Measurements from ENCODE around the gene FAM110D.

The FAM110D gene

DNA sequence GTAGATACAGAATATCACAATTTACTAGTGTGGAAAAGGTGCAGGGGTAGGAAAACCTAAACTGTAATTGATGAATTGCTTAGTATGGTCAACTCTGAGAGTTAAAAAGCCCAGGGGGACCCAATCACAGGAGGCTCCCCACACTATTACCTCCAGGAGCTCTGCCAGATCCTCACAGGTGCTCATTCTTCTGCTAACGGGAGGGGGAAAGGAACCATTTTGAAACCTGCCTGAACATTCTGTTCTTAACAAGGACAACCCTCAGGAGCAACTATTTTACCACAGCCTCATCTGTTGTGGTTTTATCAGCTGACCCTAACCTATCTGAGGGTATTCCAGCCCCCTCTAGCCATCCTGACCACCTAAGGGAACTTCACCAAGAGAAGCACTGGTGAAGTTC is 28.2 kb upstream of the FAM110D start:
- DNase-seq = no peak

DNA sequence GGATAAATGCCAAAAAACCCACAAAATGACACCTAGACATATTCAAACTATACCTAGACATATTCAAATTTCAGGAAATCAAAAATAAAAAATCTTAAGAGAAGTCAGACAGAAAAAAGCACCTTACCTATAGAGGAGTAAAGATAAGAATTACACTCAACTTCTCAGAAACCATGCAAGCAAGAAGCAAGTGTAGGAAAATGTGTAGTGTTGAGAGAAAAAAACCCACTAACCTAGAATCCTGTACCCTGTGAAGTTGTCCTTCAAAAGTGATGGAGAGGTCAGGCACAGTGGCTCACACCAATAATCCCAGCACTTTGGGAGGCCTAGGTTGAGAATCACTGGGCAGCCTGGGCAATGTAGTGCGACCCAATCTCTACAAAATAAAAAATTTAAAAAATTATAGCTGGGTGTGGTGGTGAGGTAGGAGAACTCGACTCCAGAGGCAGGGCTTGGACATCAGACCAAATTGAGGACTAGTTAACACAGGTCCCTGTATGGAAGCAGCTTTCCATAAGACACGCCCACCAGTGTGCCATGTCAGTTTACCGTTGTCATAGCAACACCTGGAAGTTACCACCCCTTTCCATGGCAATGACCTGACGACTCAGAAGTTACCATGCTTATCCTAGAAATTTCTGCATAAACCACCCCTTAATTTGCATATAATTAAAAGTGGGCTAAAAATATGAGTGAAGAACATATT is 26.6 kb upstream of the FAM110D start:
- DNase-seq = no peak

DNA sequence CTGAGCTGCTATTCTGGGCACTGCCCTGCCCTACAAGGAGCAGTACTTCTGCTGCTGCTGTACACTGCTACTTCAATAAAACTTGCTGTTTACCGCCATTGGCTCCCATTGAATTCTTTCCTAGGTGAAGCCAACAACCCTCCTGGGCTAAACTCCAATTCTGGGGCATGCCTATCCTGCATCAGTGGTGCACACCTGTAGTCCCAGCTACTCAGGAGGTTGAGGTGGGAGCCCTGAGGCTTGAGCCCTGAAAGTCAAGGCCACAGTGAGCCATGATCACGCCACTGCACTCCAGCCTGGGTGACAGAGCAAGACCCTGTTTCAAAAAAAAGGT is 26.1 kb upstream of the FAM110D start:
- no peak for DNase-seq

DNA sequence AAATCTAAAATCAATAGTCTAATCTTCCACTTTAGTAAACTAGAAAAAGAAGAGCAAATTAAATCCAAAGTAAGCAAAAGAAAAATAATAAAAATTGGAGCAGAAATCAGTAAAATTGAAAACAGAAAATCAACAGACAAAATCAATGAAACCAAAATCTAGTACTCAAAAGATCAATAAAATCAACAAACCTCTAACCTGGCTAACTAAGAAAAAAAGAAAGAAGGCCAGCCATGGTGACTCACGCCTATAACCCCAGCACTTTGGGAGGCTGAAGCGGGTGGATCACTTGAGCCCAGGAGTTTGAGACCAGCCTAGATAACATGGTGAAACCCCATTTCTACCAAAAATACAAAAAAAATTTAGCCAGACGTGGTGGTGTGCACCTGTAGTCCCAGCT is 24.4 kb upstream of the FAM110D start:
- no peak for DNase-seq

DNA sequence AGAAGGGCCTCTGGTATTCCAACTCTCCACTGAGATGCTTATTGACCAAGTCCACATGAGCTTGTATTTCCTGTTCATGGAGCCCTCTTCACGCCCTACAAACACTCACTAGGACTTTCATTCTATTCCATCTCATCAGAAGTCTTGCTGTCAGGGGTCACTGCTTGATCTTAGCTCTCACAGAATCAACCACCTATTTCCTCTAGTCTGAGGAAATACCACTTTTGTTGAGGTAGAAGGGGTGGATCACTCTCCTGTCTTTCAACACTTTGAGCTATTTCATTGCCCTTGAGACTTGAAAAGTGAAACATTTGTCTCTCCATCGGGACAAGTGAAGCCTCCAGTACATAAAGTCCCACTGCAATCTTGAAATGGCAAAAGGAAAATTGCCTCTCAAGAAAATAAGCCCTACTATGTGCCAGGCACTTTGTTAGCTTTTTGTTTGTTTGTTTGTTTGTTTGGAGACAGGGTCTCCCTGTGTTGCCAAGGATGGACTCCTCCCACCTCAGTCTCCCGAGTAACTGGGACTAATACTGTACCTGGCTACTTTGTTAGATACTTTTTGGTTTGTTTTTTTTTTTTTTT is 19.8 kb upstream of the FAM110D start:
- no peak for DNase-seq

DNA sequence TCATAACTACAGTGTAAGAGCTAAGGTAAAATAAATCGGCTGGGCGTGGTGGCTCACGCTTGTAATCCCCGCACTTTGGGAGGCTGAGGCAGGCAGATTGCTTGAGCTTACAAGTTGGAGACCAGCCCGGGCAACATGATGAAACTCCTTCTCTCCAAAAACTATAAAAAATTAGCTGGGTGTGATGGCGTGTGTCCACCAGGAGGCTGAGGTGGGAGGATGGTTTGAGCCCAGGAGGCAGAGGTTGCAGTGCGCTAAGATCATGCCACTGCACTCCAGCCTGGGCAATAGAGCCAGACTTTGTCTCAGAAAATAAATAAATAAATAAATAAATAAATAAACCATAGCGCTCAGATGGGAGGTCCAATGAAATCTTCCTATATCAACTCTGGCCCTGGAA is 16.7 kb upstream of the FAM110D start:
- DNase-seq = no peak

DNA sequence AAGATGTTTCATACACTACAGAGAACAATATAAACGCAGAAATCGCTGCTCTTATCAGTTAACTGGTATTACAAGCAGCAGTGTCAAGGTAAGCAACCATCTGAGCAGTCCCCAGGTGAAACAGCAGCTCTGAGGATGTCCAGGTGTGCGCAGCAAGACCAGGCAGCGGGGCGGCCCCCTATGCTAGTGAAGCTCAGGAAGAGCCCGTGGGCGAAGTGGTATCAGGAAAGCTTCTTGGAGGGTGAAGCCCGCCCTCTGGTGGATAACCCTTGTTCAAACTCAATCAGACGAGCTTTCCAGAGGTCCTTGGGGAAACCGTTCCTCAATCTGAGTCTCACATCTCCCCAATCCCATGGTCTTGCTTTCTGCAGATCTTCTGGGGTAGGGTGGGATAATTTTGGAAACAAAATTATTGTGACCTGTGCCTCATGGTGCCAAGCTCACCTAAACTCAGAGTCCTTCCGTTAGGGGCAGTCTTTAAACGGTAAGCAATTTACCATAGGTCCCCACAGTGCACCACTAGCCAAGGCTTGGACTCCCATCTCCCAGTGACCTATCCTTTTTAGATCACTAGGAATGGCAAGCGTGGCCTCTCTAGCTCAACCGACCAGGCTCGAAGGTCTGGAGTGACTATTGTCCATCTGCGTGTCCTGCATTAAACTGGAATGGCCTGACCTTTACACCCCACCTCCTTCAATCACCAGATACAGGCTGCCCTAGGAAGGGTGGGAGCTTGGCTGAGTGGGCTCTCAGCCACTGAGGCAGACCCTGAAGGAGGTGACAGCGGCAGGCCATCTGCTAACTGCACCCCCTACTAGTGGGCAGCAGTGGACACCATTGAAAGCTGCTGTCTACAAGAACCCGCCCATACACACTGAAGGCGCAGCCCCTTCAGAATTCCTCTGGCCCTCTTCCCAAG is 13.6 kb upstream of the FAM110D start:
- peak; percentile 62 to 67 for DNase-seq

DNA sequence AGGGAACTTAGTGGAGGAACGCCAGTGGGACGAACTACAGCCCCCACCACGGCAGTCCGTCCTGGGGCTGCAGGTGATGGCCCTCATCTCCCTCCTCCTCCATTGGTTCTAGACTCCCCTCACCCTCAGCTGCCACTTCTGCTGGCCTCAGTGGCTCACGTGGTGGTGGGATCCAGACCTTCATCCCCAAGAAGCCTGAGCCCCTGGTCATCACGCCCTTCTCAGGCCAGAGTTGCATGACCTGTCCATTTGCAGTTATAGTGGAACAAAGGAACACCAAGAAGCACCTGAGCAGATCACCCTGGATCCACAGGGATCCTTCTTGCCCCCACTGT is 13.0 kb upstream of the FAM110D start:
- no peak for DNase-seq

DNA sequence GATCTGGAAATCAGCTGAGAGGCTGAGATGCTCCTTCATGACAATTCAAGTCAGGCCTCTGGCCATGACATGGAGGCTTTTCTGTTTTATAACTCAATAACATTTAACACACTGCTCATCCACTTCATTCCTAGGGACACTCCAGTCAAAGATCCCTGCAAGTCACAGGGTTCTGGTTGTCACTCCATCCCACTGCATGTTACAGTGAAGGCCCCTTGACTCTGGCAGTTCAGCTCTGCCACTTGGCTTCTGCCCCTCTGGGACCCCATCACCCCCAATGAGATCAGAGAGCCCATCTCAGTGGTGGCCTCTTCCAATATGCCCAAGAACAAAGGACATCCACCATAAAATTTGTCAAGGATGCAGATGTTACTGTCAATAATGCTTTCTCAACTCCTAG is 10.0 kb upstream of the FAM110D start:
- no peak for DNase-seq

DNA sequence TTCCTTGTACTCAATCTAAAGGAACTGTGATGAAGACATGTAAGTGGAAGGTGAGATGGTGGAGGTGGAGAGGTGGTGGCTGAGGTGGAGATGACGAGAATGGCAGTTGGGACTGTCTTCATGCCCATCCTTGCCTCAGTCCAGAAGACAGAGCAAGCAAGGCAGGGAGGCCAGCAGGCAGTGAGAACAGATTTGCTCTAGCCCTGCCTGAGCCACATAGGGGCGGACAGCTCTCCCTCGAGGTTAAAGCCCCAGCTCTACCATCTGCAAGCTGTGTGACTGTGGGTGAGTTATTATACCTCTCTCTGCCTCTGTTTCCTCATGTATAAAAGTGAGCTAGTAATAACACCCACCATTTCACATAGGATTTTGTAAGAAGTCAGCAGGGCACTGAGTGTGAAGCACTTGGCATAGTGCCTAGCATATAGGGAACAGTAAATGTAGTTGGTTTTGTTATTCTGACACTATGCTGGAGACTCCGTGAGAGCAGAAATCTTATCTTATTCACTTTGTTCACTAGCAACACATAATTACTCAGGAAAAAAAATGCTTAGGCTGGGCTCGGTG is 4.8 kb upstream of the FAM110D start:
- DNase-seq = no peak

DNA sequence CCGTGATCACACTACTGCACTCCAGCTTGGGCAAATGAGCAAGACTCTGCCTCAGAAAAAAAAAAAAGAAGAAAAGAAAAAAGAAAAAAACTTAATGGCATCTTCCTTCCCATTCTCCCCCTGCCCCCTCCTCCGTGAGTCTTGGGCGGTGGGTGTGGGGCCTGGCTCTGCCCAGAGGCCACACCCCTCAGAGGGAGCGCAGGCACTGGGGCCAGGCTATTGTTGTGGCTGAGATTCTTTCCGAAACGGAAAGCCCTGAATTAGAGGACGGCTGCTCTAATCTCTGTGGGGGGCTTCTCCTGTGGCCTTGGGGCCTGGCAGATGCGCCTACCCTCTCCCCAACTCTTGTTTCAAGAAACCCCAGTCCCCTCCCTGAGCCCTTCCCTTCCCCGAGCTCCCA is 4.1 kb upstream of the FAM110D start:
- DNase-seq = no peak

DNA sequence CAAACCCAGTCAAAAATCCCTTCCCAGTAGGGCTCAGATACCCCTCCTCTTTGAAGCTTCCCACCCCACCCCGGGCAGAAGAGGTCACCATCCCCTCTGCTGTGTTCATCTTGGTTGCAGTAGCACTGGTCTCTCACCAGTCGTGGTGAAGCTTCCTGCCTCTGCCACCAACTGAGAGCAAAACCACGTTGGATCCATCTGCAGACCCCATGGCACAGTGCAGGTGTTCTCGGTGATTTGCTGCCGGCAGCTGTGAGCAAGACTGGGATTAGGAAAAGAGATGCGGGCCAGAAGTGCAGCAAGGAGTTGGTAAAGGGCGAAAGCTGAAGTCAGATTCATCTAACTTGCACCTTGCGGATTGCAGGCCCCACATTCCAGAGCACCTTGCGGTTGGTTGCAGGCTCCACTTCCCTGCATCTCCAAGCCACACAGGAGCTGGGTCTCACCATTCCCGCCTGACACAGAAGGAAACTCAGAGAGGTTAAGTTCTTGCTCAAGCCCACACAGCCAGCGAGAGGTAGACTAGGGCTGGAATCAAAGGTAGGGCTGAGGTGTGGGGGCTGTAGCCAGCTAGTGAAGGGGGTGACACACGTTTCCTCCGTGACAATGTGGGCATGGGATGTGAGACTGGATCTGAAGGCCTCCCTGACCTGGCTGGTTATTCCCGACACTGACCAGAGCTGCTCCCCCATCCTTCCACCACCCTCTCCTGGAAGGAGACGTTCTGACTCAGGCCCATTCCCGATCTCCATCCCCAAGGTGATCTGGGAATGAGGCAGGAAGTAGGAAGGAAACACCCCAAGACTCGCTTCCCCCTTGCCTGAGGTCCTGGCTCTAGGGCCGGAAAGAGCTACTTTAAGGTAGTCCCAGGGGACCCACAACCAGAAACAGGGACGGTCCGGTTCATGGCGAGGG is 3.3 kb upstream of the FAM110D start:
- no peak for DNase-seq

DNA sequence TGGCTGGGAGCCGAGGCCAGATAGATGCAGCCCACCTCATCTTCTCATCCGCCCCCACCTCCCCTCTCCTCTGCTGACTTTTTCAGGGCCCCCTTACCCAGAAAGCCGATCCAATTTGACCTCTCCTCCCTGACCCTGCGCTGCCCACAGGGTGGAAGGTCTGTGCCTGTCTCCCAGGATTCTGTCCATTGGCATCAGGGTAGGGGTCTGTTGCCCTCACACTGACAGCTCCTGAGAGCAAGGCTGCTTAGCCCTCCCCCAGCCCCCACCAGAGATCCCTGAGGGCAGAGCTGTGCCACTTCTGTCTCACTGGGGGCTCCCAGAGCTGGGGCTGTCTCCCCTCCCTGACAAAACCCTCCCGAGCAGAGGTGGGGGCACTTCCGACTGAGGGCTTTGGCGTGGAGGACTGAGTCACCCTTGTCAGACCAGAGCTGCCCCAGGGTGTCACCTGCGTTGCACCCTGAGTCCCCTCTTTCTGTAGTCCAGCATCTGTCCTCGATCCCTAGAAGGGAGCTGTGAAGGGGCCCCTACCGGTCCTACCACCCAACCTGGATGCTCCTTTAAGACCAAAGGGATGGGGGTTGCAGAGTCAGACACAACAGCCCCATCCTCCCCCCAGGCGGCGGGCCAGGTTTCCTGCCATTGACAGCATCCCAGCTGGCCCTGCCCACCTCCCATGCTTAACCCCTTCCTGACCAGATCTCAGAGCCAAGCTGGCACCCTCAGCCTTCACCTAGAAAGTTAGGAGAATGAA is 2.4 kb upstream of the FAM110D start:
- DNase-seq = no peak

DNA sequence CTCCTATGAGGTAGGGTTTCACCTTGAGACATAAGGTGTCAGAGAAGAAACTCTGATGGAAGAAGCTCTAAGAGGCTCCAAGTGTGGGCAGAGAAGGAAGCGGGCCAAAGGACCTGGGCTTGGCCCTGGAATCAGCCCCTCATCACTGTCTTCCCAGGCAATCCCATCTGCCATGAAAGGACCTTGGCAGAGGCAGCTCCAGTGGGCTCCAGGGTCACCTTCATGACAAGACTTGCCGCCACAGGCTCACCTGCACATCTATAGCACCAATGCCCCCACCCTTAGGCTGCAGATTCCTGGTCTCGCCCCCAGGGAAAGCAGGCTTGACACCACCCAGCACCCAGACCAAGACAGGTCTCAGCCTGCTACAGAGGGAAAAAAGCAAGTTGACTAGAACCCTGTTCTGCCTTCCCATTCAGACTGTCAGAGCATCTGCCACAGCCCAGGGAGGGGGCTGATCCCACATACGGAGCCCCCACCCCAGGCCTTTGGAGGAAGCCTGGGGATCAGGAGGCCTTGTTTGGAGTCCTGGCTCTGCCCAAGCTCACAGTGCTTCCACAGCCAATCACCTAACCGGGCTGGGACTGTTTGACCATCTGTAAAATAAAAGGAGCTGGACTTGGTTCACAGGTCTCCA is 490 bp upstream of the FAM110D start:
- no peak for DNase-seq

DNA sequence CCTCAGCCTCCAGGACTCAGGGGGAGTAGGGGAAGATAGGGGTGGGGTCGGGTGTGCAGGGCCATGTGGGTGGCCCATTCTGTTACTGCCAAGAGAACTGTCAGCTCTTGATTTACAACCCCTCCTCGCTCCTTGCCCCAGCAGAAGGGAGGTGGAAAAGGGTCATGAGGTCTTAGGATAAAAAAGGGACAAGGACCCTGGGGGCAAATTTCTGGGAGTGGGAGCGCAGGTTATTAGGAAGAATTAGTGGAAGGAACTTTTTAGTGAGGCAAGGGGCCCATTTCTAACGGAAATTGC is 812 bp downstream of the FAM110D start:
- DNase-seq = no peak

DNA sequence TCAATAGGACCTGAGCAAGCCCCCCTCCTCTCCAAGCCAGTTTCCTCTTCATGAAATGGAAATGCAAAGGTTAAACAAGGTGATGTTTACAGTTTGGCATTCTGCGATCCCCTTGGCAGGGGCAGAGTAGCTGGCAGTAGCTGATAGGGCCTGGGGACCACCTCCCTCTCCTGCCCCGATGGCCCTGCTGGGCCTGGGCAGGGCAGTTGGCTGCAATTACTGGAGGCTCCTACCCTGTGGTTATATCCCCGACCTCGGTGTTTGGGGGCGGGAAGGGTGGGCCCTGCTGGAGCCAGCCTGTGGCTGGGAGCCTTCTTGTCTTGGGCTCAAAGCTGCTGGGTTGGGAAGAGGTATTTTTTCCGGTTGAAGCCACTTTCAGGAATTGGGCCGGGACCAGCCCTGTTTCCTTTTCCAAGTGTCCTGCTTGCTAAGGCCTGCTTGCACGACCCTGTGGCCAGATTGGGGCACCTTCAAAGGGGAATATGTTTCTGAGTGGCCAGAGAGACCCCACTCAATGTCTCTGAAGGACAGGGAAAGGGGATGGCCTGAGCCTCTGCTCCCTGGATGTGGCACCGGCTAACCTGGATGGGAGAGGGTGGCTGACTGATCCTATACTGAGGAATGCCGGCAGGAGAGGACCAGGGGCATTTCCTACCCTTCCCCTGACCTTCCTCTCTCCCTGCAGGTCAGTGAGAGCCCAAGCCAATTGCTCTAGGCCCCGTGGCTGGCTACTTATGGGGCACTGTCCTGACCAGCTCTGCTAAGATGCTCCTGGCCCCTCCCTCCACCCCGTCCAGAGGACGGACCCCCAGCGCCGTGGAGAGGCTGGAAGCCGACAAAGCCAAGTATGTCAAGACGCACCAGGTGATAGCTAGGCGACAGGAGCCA is 1.9 kb downstream of the FAM110D start:
- DNase-seq = no peak

DNA sequence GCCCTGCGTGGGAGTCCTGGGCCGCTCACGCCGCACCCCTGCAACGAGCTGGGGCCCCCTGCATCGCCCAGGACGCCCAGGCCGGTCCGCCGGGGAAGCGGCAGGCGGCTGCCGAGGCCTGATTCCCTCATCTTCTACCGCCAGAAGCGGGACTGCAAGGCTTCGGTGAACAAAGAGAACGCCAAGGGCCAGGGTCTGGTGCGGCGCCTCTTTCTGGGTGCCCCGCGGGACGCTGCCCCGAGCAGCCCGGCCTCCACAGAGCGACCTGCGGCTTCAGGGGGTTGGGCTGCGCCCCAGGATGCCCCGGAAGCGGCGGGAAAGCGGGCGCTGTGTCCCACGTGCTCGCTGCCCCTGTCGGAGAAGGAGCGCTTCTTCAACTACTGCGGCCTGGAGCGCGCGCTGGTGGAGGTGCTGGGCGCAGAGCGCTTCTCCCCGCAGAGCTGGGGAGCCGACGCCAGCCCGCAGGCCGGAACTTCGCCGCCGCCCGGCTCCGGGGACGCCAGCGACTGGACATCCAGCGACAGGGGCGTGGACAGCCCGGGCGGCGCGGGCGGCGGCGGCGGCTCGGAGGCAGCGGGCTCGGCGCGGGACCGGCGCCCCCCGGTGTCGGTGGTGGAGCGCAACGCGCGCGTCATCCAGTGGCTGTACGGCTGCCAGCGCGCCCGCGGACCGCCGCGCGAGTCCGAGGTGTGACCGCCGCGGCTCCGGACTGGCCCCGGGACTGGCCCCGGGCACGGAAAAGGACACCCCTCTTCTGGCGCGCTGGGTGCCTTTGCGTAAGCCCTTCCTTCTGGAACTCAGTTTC is 2.7 kb downstream of the FAM110D start:
- peak; percentile 25 to 33 for DNase-seq

DNA sequence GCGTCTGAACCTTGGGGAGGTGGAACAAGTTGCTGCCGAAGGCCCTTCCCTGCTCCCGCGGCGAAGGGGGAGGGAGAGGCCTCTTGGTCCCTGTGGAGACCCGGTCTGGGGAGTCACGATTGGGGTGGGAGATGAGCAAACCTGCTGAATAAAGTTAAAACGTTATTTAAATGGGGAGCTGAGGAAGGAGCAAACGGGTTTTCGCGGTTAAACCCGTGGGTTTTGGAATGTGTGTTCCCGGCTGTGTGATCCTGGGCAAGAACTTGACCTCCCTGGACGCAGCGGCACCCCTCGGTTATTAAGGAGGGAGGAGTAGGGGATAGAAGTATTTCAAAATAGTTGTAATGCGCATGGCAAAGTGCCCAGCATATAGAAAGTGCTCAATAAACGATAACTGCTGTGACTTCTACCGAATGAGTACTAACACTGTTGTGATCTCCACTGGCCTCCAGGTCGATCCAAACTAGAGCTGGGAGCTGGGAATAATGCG is 3.4 kb downstream of the FAM110D start:
- no peak for DNase-seq

DNA sequence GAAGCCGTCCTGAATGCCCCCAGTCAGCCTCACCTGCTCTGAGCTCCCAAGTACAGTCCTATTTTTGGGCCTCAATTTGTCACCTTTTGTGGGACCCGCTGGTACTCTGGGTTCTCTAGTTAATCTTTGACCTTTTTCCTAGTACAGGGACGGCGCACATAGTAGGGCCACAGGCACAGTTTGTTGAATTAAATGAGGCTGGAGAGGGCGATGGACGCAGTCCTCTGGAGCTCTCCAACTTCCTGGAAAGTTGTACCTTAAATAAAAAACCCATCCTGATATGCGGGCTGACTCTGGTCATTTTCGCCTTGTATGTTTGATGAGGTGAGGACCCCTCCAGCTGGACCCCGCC is 4.8 kb downstream of the FAM110D start:
- no peak for DNase-seq

All from AML-193 (cell line).